D721Med (cell line): ENCODE data around the gene SPSB3.

Experiments
- DNase-seq: peaks from one replicate; pipeline ENCODE4 v3.0.0; 2011; ENCODE audit warnings: low spot score; ENCODE audit not compliant: insufficient read length
- FAIRE-seq: peaks from 2 replicates; lab custom pipeline; 2011; peaks lifted over from hg19 to GRCh38; lab: Jason Lieb, UNC
- CTCF ChIP-seq: IDR thresholded peaks from 2 replicates; pipeline ENCODE4 v1.5.1; 2012; ENCODE audit warnings: mild to moderate bottlenecking, control low read depth; ENCODE audit not compliant: insufficient read depth; ENCODE audit errors: missing control alignments

SPSB3 gene

DNA sequence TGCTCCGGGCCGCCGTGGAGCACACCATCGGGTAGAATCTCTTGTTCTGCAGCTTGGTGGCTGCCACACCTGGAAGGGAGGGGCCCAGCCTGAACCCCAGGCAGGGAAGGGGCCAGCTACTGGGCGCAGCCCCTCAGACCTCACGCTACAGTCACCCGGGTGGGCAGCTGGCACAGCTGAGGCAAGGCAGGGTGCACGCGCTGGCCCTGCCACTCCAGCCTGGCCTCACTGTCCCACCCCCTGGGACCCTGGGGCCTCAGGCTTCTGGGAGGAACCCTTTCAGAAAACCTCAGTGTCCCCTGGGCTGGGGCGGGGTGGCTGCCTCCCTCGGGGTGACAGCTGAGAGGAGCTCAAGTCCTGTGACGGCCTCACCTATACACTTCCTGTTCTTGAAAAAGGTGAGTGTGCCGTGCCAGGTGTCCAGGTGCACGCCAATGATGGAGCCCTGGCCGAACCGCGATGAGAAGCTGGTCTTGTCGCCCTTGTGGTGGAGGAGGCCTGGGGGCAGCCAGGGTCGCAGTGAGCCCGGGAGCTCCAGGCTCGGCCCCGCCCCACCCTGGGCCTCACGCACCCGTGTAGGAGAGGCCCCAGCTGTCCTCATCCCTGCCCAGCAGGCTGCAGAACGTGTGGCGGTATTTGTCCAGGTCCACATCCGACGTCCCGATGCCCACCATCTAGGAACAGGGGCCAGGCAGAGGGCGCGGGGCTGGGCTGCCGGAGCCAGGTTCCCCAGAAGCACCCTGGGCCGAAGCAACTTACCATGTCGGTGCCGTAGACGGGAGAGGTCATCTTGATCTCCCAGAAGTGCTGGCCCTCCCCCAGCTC is 4.8 kb downstream of the SPSB3 start:
- DNase-seq (no peak), FAIRE-seq (no peak)
- no peak for TF ChIP-seq CTCF

- no peak for DNase-seq
- FAIRE-seq, result no peak
- TF ChIP-seq CTCF, result no peak
These were observed 5.4 kb downstream of the SPSB3 start for GRCh38 chr16:1776991-1777374.

DNA sequence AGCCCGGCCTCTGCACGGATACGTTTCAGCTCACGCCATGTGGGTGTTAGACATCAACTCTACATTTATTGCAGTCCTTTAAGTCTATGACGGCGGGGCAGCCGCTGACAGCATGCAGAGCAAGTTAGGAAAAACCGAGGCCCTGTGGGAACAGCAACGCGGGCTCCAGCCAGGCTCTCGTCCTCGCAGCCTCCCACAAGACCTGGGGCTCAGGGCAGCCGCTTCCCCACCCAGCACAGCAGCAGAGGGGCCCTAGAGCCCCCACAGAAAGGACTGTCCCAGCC is 5.8 kb downstream of the SPSB3 start:
- FAIRE-seq (no peak), DNase-seq (no peak)

DNA sequence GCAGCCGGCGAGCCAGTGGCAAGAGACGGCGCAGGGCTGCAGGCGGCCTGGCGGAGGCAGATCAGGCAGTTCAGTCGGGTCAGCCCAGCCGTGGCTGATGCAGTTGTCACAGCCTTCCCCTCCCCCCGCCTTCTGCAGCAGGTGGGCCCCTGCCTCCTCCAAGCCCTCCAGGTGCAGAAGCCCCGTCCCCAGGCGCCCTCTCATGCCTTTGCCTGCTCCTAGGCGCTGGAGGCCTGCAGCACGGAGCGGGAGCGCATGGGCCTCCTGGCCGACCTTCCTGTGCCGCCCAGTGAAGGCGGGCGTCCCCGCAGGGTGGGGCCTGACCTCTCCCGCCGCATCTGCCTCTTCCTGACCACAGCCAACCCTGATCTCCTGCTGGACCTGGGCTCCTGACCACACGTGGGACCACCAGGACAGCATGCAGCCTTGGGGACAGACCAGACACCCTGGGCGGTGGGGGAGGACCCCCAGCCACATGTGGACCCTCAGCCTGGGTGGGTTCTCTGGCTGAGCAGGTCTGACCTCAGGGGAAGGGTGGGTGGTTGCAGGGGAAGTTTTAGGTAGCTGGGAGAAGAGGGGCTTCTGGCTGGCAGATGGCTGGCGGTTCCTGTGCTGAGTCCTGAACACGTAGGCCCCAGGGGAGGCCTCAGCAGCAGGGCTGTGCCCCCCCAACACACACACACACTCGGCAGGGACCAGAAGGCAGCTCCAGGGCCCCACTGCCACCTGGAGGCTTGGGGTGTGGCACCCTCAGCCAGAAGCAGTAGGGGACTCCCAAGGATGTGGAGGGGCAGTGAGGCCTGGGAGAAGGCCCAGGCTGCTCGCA is 6.3 kb downstream of the SPSB3 start:
- DNase-seq (no peak), FAIRE-seq (no peak)
- no peak for TF ChIP-seq CTCF

More for the DNA sequence above, 5.8 kb downstream of the SPSB3 start:
- no peak for TF ChIP-seq CTCF

DNA sequence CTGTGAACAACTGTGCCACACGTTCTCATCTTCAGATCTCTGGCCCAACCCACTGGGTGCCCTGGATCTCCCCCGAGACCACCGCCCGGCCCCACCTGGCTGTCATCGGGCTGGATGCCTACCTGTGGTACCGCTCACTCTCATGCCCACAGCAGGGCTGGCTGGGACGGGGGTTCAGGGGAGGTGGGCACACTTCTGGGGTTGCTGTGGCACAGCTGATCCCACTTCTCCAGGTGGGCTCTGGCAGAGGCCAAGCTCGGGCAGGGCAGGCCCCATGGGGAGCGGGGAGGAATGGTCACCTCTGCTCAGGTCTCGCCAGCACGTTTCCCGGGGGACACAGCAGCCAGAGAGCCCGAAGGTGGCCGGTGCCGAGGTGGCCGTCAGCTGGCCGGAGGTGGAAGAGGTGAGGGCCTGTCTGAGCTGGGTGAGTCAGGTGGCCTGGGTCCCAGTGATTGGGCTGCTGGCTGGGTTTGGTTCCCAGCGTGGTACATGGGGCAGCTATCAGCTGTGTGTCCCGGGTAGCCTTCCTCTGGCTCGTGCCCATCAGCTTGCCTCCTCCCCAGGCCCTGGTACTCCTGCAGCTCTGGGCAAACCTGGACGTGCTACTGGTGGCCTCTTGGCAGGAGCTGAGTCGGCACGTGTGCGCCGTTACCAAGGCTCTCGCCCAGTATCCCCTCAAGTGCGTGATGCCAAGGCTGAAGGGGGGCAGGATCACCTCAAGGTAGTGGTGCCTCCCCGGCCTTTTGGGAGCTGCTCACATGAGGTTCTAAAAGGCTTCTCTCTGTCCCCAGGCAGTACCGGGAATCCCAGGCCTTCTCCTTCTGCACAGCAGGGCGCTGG is 7.1 kb downstream of the SPSB3 start:
- no peak for FAIRE-seq

GRCh38 chr16:1774448-1774780 is 8.0 kb downstream of the SPSB3 start:
- DNase-seq (no peak), FAIRE-seq (no peak)
- no peak for TF ChIP-seq CTCF

More for the DNA sequence above, 7.1 kb downstream of the SPSB3 start:
- DNase-seq, result no peak
- TF ChIP-seq CTCF, result no peak
